22Rv1 (cell line): ENCODE results near the gene ZNF385C.

Experiments used
- ZFX ChIP-seq: fragments of 450-650 bp; IDR thresholded peaks from 2 replicates; pipeline ENCODE4 v1.6.1; 2017; ENCODE audit warnings: antibody characterized with exemption, borderline replicate concordance
- TF ChIP-seq, protein P1 (sequence below): fragments of 450-650 bp; IDR thresholded peaks from 2 replicates; pipeline ENCODE4 v1.5.1; 2017; ENCODE audit warnings: mild to moderate bottlenecking

DNA sequence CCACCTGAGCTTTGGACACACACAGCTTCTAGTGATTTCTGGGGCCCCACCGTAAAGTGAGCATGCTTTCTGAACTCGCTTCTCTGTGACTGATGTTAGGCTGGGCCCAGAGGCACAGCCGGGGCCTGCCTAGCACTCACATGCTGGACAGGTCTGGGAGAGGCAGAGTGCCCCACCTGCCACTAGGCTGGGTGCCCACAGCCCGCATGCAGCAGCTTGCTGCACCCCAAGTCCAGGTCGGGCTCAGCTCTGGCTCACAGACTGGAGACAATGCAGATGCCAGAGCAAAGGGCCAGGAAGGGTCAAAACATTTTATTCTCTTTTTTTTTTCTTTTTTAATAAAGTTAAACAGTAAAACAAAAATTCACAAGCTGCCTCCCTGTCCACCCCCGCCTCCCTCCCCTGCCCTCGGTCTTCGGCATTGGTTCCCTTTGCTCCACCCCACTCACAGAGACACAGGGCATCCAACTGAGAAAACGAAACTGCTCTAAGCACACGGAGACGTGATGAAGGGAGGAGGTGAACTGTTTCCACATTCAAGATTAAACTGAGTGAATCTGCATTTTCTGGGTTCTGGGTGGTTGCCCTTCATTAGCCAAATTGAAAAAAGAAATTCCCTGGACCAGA is 122.0 kb downstream of the ZNF385C start:
- TF ChIP-seq, protein P1, sequence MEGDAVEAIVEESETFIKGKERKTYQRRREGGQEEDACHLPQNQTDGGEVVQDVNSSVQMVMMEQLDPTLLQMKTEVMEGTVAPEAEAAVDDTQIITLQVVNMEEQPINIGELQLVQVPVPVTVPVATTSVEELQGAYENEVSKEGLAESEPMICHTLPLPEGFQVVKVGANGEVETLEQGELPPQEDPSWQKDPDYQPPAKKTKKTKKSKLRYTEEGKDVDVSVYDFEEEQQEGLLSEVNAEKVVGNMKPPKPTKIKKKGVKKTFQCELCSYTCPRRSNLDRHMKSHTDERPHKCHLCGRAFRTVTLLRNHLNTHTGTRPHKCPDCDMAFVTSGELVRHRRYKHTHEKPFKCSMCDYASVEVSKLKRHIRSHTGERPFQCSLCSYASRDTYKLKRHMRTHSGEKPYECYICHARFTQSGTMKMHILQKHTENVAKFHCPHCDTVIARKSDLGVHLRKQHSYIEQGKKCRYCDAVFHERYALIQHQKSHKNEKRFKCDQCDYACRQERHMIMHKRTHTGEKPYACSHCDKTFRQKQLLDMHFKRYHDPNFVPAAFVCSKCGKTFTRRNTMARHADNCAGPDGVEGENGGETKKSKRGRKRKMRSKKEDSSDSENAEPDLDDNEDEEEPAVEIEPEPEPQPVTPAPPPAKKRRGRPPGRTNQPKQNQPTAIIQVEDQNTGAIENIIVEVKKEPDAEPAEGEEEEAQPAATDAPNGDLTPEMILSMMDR, result no peak
- TF ChIP-seq ZFX, result no peak
